CD4-positive, alpha-beta T cell treated with Interleukin-15 for 1 hour (primary cell): Measurements from ENCODE around the gene TMEM256.
"Not testable (repeated sequence)": the region's sequence is repeated elsewhere in the genome, so short reads cannot be mapped to it uniquely, and the experiment has no call there.

ENCODE experiments used
- DNase-seq: peaks from one replicate; pipeline ENCODE4 v3.0.0-alpha.2; 2020

The TMEM256 gene

DNA sequence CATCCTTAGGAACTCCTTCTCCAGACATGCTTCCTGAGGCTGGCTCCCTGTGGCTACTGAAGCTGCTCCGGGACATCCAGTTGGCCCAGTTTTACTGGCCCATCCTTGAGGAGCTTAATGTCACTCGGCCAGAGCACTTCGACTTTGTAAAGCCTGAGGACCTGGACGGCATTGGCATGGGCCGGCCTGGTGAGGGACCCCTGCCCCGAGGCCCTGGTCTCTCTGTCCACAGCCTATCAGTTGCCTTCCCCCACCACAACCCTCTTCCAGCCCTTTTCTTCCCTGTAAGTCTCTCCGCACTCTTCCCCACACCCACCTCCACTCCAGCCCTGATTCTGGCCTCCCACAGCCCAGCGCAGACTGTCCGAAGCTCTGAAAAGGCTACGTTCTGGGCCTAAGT, 21.0 kb downstream of the TMEM256 start:
- DNase-seq: no peak

DNA sequence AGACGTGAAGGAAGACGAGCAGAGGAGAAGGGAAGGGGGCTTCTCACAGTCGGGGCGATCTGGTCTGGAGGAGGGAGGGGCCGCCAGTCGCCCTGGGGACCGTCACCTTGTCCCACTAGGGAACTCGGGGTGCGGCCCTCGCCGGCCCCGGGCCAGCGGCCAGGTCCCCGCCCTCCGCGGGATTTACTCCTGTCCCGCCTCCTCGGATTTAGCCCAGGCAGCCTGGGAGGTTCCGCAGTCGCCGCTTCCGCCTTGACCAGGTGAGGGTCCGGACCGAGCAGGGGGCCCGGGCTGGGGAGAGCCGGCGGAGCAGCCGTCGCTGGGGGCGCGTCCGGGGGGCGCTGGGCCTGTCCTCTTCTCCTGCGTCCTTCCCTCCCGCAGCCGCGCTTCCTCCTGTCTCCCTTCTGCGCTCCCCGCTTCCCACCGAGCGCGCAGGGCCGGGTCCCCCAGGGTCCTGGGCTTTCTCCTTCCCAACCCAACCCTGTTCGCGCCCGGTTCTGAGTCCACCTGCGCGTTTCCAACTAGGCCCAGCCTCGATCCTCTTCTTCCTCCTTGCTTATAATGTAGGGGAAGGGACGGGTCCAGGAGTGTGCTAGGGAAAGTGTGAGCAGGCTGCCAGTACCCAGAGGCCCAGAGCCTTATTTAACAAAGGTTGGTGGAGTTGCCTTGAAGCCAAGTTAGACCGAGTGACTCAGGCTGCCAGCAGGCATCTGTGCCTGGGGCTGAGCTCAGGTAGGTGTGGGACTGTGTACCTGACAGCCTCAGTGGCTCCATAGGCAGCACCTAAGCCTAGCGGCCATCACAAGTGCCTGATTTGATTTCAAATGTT, 22.8 kb downstream of the TMEM256 start, which contains the start of gene TNK1:
TNK1 (plus strand) TSS at position 235 of the 829 bp plus-strand sequence. CDS start 1,838 bp downstream, outside the sequence.
- no peak for DNase-seq

DNA sequence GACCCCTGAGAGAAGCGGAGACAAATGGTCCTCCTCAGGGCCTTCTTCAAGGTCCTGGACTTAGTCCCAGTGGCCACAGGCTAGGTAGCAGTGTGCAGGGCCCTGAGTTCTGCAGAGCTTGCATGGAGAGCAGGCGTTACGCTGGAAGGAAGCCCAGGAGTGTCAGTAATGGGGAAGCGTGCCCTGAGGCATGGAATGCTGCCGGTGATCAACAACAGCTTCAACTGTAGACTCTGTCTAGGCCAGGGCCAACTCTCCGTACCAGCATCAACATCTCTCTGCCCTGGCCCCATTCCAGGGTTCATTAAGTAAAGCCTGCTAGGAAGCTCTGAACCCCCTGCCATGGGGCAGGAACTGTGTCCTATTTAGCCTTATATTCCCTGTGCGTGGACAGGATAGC, 23.6 kb downstream of the TMEM256 start:
- no peak for DNase-seq

DNA sequence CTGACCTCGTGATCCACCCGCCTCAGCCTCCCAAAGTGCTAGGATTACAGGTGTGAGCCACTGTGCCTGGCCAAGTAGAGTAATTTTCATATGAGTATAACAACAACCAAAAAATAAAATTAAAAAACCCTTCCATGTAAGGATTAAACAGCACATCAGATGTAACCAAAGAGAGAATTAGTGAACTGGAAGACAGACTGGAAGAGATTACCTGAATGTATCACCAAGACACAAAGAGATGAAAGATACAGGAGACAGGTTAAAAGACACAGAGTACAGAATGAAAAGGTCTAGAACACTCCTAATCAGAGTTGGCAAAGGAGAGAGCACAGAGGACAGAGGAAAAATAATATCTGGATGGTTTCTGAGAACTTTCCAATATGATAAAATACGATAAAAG, 24.8 kb downstream of the TMEM256 start:
- no peak for DNase-seq

GRCh38 chr17:7374353-7374752, 29.5 kb downstream of the TMEM256 start:
- DNase-seq: no peak

- DNase-seq: no peak
Observed at GRCh38 chr17:7370853-7371252, 33.0 kb downstream of the TMEM256 start.

GRCh38 chr17:7369825-7370224, 34.1 kb downstream of the TMEM256 start:
- no peak for DNase-seq

GRCh38 chr17:7368599-7368994, 35.3 kb downstream of the TMEM256 start:
- DNase-seq: not testable (repeated sequence)

DNA sequence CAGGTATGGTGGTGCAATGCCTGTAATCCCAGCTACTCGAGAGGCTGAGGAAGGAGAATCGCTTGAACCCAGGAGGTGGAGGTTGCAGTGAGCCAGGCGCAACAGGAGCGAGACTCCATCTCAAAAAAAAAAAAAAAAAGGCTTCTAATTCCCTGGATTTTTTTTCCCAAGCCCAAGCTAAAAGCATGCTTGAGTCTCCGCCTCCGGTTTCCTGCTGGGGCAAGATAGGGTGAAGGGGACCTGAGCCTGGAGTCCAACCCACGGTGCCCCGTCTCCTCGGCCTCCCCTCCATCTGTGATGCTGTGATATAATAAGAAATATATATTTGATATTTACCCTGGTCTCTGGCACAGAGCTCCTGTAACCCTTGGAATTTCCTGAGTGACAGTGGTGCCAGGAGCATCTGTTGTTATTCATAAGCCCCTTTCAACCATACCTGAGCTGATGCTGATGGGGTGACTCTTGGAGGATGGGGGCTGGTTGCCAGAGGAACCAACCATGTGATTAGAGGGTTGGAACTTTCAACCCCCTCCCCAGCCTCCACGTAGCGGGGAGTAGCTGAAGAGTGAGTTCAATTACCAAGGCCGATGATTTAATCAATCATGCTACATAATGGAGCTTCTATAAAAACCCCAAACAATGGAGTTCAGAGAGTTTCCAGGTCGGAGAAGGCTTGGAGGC, 35.8 kb downstream of the TMEM256 start:
- no peak for DNase-seq

GRCh38 chr17:7367083-7367482, 36.8 kb downstream of the TMEM256 start:
- no peak for DNase-seq

GRCh38 chr17:7365963-7366362, 37.9 kb downstream of the TMEM256 start:
- DNase-seq: not testable (repeated sequence)

GRCh38 chr17:7363311-7363710, 40.6 kb downstream of the TMEM256 start:
- no peak for DNase-seq

DNA sequence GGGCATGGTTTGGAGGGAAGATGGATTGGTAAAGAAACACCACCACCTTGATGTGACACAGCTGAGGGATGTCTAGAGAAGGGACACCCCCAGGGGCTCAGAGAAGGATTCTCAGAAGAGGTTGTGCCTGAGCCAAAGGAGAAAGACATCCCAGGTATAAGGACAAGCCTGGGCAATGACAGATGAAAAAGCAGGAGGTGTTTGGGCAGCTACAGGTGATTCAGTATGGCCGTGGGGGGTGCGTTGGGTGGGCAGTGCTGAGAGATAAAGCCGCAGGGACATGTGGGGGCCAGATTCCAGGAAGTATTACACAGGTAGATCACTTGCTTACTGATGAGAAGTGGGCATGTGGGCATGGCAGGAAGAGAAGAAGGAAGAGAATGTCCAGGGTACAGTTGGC, 42.0 kb downstream of the TMEM256 start:
- no peak for DNase-seq

- no peak for DNase-seq
Observed at GRCh38 chr17:7357381-7357780, 46.5 kb downstream of the TMEM256 start.

DNA sequence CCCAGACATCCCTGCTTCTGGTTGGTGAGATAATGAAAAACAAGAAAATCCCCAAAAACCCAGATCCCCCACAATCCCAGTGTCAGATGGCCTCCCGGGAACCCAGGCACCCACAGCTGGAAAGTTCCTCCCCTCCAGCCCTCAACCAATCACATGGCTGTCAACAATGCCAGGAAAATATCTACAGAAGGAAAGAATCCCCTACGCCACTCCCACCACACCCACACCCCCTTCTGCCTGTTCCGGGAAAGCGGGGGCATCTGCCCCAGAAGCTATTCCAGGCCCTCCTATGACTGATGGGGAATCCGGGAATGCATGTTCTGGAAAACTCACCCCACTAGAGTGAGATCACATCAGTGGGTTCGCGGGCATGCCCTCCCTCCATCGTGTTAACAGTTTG, 47.1 kb downstream of the TMEM256 start:
- no peak for DNase-seq

- peak; percentile 85 for DNase-seq
Observed at GRCh38 chr17:7356072-7356549, 47.8 kb downstream of the TMEM256 start.

- DNase-seq: no peak
Observed at GRCh38 chr17:7355573-7355972, 48.3 kb downstream of the TMEM256 start.

DNA sequence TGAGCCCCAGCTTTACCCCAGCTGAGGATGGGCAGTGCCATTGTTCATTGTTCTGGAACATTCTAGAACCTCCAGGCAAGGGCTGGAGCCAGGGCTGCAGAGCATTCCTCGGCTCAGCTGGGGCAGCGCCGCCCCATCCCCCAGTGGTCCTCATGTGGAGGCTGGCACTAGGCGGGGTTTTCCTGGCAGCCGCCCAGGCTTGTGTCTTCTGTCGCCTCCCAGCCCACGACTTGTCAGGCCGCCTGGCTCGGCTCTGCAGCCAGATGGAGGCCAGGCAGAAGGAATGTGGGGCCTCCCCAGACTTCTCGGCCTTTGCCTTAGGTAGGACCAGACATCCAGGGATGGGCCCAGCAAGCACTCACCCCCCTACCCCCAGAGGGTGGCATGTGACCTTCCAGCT, 48.8 kb downstream of the TMEM256 start, which contains the start of gene TMEM95:
TMEM95 (plus strand) TSS at position 104 of the 400 bp plus-strand sequence; CDS start at position 153, 49 bp downstream.
- no peak for DNase-seq

DNA sequence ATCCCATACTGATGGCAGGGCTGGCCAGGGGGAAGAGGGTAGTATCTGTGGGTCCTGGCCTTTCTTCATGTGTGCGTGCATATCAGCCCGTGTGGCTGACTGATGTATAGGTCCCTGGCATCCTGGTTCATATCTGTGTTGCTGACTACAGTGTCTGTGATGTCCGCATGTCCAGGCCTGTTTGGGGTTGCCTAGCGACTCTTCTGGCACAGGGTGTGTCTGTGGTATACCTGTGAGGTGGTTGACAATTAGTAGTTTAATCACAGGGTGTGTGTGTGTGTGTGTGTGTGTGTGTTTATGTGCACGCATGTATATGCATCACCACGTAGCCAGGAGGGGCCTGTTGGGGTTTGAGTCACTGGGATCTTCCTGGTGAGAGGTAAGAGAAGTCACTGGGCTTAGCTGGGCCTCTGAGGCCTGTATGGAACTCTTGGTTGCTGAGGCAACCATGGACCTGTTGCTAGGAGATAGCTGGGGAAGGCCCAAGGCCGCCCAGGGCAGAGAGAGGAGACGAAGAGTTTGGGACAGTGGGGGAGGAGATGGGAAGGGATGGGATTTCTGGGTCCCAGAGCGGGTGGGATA, 49.5 kb downstream of the TMEM256 start:
- no peak for DNase-seq
